ENCODE results near the gene ZBTB8A.

ZBTB8A gene

GRCh38 chr1:32652244-32652962 lies 113.2 kb downstream of the ZBTB8A start:
- no peak for DNase-seq (ENCODE audit: low read depth in 2 of 2)
